Mesendoderm (in vitro differentiated cells): ENCODE measurements around the gene SPATA7.
A peak's percentile ranks its signal among the peaks of the same experiment; 100 is the strongest.

ENCODE experiments used
- DNase-seq: peaks from one replicate; pipeline ENCODE4 v3.0.0; 2013
- H2AK5ac ChIP-seq: 2 replicates; pipeline ENCODE4 v1.6.1; 2013; ENCODE audit warnings: low read length, inconsistent platforms
- H2BK120ac ChIP-seq: 2 replicates; pipeline ENCODE4 v1.6.1; 2013; ENCODE audit warnings: low read depth, mild to moderate bottlenecking, low read length, moderate library complexity, mixed read lengths
- H2BK15ac ChIP-seq: replicated peaks from 2 replicates; pipeline ENCODE4 v1.6.1; 2013; ENCODE audit warnings: low read depth, mild to moderate bottlenecking, moderate library complexity
- H2BK5ac ChIP-seq: 2 replicates; pipeline ENCODE4 v1.6.1; 2013; ENCODE audit warnings: low read length, inconsistent platforms
- H3K18ac ChIP-seq: 2 replicates; pipeline ENCODE4 v1.6.1; 2013; ENCODE audit warnings: mild to moderate bottlenecking, low read length, mixed read lengths
- H3K23ac ChIP-seq: one replicate; pipeline ENCODE4 v1.6.1; 2013; ENCODE audit warnings: low read length
- H3K27ac ChIP-seq: 2 replicates; pipeline ENCODE4 v1.5.1; 2013; ENCODE audit warnings: low read depth, mild to moderate bottlenecking, inconsistent platforms, low read length, moderate library complexity
- H3K27me3 ChIP-seq: 2 replicates; pipeline ENCODE4 v1.6.1; 2013; ENCODE audit warnings: low read length, control low read depth, mild to moderate bottlenecking, inconsistent platforms; ENCODE audit not compliant: insufficient read depth, poor library complexity
- H3K36me3 ChIP-seq: 2 replicates; pipeline ENCODE4 v1.6.1; 2013; ENCODE audit warnings: low read length, inconsistent platforms; ENCODE audit not compliant: control insufficient read depth, insufficient read depth
- H3K4ac ChIP-seq: one replicate; pipeline ENCODE4 v1.6.1; 2013; ENCODE audit warnings: low read depth, mild to moderate bottlenecking, low read length, moderate library complexity
- H3K4me1 ChIP-seq: 2 replicates; pipeline ENCODE4 v1.6.1; 2013; ENCODE audit warnings: low read depth, low read length, inconsistent platforms; ENCODE audit not compliant: control insufficient read depth
- H3K4me2 ChIP-seq: 2 replicates; pipeline ENCODE4 v1.6.1; 2013; ENCODE audit warnings: low read length
- H3K4me3 ChIP-seq: 2 replicates; pipeline ENCODE4 v1.5.1; 2013; ENCODE audit warnings: mild to moderate bottlenecking, low read length
- H3K56ac ChIP-seq: one replicate; pipeline ENCODE4 v1.6.1; 2013; ENCODE audit warnings: low read length
- H3K79me1 ChIP-seq: 2 replicates; pipeline ENCODE4 v1.6.1; 2013; ENCODE audit warnings: low read length, inconsistent platforms
- H3K79me2 ChIP-seq: 2 replicates; pipeline ENCODE4 v1.6.1; 2013; ENCODE audit warnings: mild to moderate bottlenecking, low read length; ENCODE audit not compliant: control insufficient read depth, insufficient read depth
- H3K9ac ChIP-seq: 2 replicates; pipeline ENCODE4 v1.6.1; 2013; ENCODE audit warnings: low read length, inconsistent platforms
- H4K5ac ChIP-seq: one replicate; pipeline ENCODE4 v1.6.1; 2013; ENCODE audit warnings: low read length
- H4K8ac ChIP-seq: one replicate; pipeline ENCODE4 v1.6.1; 2013; ENCODE audit warnings: low read depth, mild to moderate bottlenecking, control low read depth, low read length, moderate library complexity
- WGBS: extraction: QIAGEN DNeasy Blood & Tissue Kit; methylation state at CpG from one replicate; pipeline ENCODE4 v1.1.7; 2013; ENCODE audit warnings: low lambda C conversion rate, missing lambda C conversion rate; ENCODE audit not compliant: insufficient coverage; ENCODE audit errors: extremely low coverage; 5-methylcytosine and 5-hydroxymethylcytosine counted together

Gene SPATA7

GRCh38 chr14:88430976-88431375, 45.5 kb downstream of the SPATA7 start:
- no peaks in the 10 kb centered on the region for H3K79me1 ChIP-seq
- H3K4me3 ChIP-seq = no peak overlapping the region
- no peak overlapping the region for H3K9ac ChIP-seq
- no peaks in the 10 kb centered on the region for H3K79me2 ChIP-seq
- H3K4ac ChIP-seq = no peak overlapping the region
- H3K18ac ChIP-seq = no peak overlapping the region
- DNase-seq = no peak
- H4K8ac ChIP-seq = no peak overlapping the region
- H3K56ac ChIP-seq = no peak overlapping the region
- H3K36me3 ChIP-seq = no peaks in the 10 kb centered on the region
- no peak overlapping the region for H2BK120ac ChIP-seq
- no peak overlapping the region for H3K27ac ChIP-seq
- H3K23ac ChIP-seq = no peak overlapping the region
- H3K27me3 ChIP-seq = no peaks in the 10 kb centered on the region
- H4K5ac ChIP-seq = no peak overlapping the region
- WGBS = no CpG with 5 or more reads among the region's 2 CpGs
- no peak overlapping the region for H2BK5ac ChIP-seq
- H3K4me2 ChIP-seq = no peak overlapping the region
- no peak overlapping the region for H2AK5ac ChIP-seq
- no peak overlapping the region for H2BK15ac ChIP-seq
- no peaks in the 10 kb centered on the region for H3K4me1 ChIP-seq

GRCh38 chr14:88437658-88438057, 52.2 kb downstream of the SPATA7 start:
- WGBS = 100% methylated on average over 1 of the region's 5 CpGs
- no peak overlapping the region for H4K5ac ChIP-seq
- H2BK5ac ChIP-seq = no peak overlapping the region
- H3K36me3 ChIP-seq = no peaks in the 10 kb centered on the region
- no peaks in the 10 kb centered on the region for H3K4me1 ChIP-seq
- no peaks in the 10 kb centered on the region for H3K79me2 ChIP-seq
- H2BK15ac ChIP-seq = no peak overlapping the region
- no peak overlapping the region for H3K56ac ChIP-seq
- no peak overlapping the region for H4K8ac ChIP-seq
- no peak overlapping the region for H2AK5ac ChIP-seq
- no peak overlapping the region for H3K18ac ChIP-seq
- H2BK120ac ChIP-seq = no peak overlapping the region
- H3K4ac ChIP-seq = no peak overlapping the region
- H3K9ac ChIP-seq = no peak overlapping the region
- H3K79me1 ChIP-seq = no peaks in the 10 kb centered on the region
- no peaks in the 10 kb centered on the region for H3K27me3 ChIP-seq
- H3K4me3 ChIP-seq = no peak overlapping the region
- no peak overlapping the region for H3K4me2 ChIP-seq
- H3K23ac ChIP-seq = no peak overlapping the region
- no peak overlapping the region for H3K27ac ChIP-seq
- no peak for DNase-seq

GRCh38 chr14:88439088-88439487, 53.6 kb downstream of the SPATA7 start:
- no CpG with 5 or more reads among the region's 2 CpGs for WGBS
- H3K79me1 ChIP-seq = no peaks in the 10 kb centered on the region
- H3K23ac ChIP-seq = no peak overlapping the region
- no peaks in the 10 kb centered on the region for H3K4me1 ChIP-seq
- H4K5ac ChIP-seq = no peak overlapping the region
- H4K8ac ChIP-seq = no peak overlapping the region
- no peaks in the 10 kb centered on the region for H3K27me3 ChIP-seq
- H3K4me3 ChIP-seq = no peak overlapping the region
- H3K4ac ChIP-seq = no peak overlapping the region
- no peak overlapping the region for H2BK15ac ChIP-seq
- no peak overlapping the region for H3K4me2 ChIP-seq
- H3K36me3 ChIP-seq = no peaks in the 10 kb centered on the region
- H3K56ac ChIP-seq = no peak overlapping the region
- H3K27ac ChIP-seq = no peak overlapping the region
- H2BK5ac ChIP-seq = no peak overlapping the region
- no peak for DNase-seq
- no peak overlapping the region for H3K9ac ChIP-seq
- H3K18ac ChIP-seq = no peak overlapping the region
- no peak overlapping the region for H2AK5ac ChIP-seq
- H3K79me2 ChIP-seq = no peaks in the 10 kb centered on the region
- H2BK120ac ChIP-seq = no peak overlapping the region

GRCh38 chr14:88452231-88452630, 66.8 kb downstream of the SPATA7 start:
- Histone ChIP-seq H2BK120ac (no peak overlapping the region), H4K8ac (no peak overlapping the region), H3K36me3 (no peaks in the 10 kb centered on the region), H3K4me3 (no peak overlapping the region), H3K4me2 (no peak overlapping the region), H2AK5ac (no peak overlapping the region), H3K79me1 (no peaks in the 10 kb centered on the region), H3K18ac (no peak overlapping the region), H3K79me2 (no peaks in the 10 kb centered on the region), H3K9ac (no peak overlapping the region), H4K5ac (no peak overlapping the region), H2BK5ac (no peak overlapping the region), H3K23ac (no peak overlapping the region), H3K27ac (no peak overlapping the region), H3K27me3 (no peaks in the 10 kb centered on the region), H3K4ac (no peak overlapping the region), H2BK15ac (no peak overlapping the region), H3K56ac (no peak overlapping the region), H3K4me1 (no peaks in the 10 kb centered on the region)
- WGBS = no CpG with 5 or more reads among the region's 4 CpGs
- DNase-seq = peak; percentile 15

GRCh38 chr14:88454886-88455285, 69.4 kb downstream of the SPATA7 start:
- Histone ChIP-seq H3K79me2 (no peaks in the 10 kb centered on the region), H3K23ac (no peak overlapping the region), H3K27me3 (no peaks in the 10 kb centered on the region), H2AK5ac (no peak overlapping the region), H4K8ac (no peak overlapping the region), H3K9ac (no peak overlapping the region), H2BK120ac (no peak overlapping the region), H3K18ac (no peak overlapping the region), H3K79me1 (no peaks in the 10 kb centered on the region), H3K4me3 (no peak overlapping the region), H3K4ac (no peak overlapping the region), H3K4me1 (no peaks in the 10 kb centered on the region), H3K4me2 (no peak overlapping the region), H3K36me3 (no peaks in the 10 kb centered on the region), H3K56ac (no peak overlapping the region), H4K5ac (no peak overlapping the region), H2BK5ac (no peak overlapping the region), H2BK15ac (no peak overlapping the region), H3K27ac (no peak overlapping the region)
- WGBS = no CpG with 5 or more reads among the region's 2 CpGs
- DNase-seq = no peak

- Histone ChIP-seq H3K36me3 (peaks cover 2% of the 10 kb centered on the region), H3K4me1 (no peaks in the 10 kb centered on the region), H2AK5ac (no peak overlapping the region), H3K4me3 (no peak overlapping the region), H2BK5ac (no peak overlapping the region), H4K5ac (no peak overlapping the region), H2BK120ac (no peak overlapping the region), H3K27me3 (no peaks in the 10 kb centered on the region), H3K4ac (no peak overlapping the region), H3K27ac (no peak overlapping the region), H2BK15ac (no peak overlapping the region), H3K56ac (no peak overlapping the region), H4K8ac (no peak overlapping the region), H3K79me2 (no peaks in the 10 kb centered on the region), H3K4me2 (no peak overlapping the region), H3K18ac (no peak overlapping the region), H3K23ac (no peak overlapping the region), H3K9ac (no peak overlapping the region), H3K79me1 (no peaks in the 10 kb centered on the region)
- WGBS = no CpG with 5 or more reads among the region's 4 CpGs
- peak; percentile 16 for DNase-seq
Observed at GRCh38 chr14:88463318-88463717, 77.9 kb downstream of the SPATA7 start.
